ENCODE results near the gene LTBP2.

LTBP2 gene

GRCh38 chr14:74611650-74612349 lies at the start of gene LTBP2:
LTBP2 (minus strand) TSS chr14:74612237; CDS start chr14:74611944, 293 bp downstream.
- no peak for DNase-seq

- DNase-seq = no peak
Measured at GRCh38 chr14:74660863-74661262, 48.8 kb upstream of the LTBP2 start.

- DNase-seq = no peak
Measured at GRCh38 chr14:74660167-74660566, 48.1 kb upstream of the LTBP2 start.

- DNase-seq = no peak
Measured at GRCh38 chr14:74658535-74659131, 46.6 kb upstream of the LTBP2 start.

GRCh38 chr14:74656964-74657363 lies 44.9 kb upstream of the LTBP2 start:
- no peak for DNase-seq

GRCh38 chr14:74655599-74656395 lies 43.8 kb upstream of the LTBP2 start:
- DNase-seq = no peak

- no peak for DNase-seq
Measured at GRCh38 chr14:74654931-74655330, 42.9 kb upstream of the LTBP2 start.

GRCh38 chr14:74653386-74654138 lies 41.5 kb upstream of the LTBP2 start:
- no peak for DNase-seq

- no peak for DNase-seq
Measured at GRCh38 chr14:74652541-74652940, 40.5 kb upstream of the LTBP2 start.

- no peak for DNase-seq
Measured at GRCh38 chr14:74650927-74651686, 39.1 kb upstream of the LTBP2 start.

GRCh38 chr14:74649673-74650072 lies 37.6 kb upstream of the LTBP2 start:
- no peak for DNase-seq

- no peak for DNase-seq
Measured at GRCh38 chr14:74649167-74649566, 37.1 kb upstream of the LTBP2 start.

- no peak for DNase-seq
Measured at GRCh38 chr14:74648601-74649000, 36.6 kb upstream of the LTBP2 start.

- DNase-seq = no peak
Measured at GRCh38 chr14:74647678-74648461, 35.8 kb upstream of the LTBP2 start.

GRCh38 chr14:74647061-74647677 lies 35.1 kb upstream of the LTBP2 start:
- no peak for DNase-seq

GRCh38 chr14:74645756-74646470 lies 33.9 kb upstream of the LTBP2 start:
- no peak for DNase-seq

- no peak for DNase-seq
Measured at GRCh38 chr14:74645244-74645643, 33.2 kb upstream of the LTBP2 start.

GRCh38 chr14:74641601-74642391 lies 29.8 kb upstream of the LTBP2 start:
- DNase-seq = no peak

GRCh38 chr14:74638966-74639365 lies 26.9 kb upstream of the LTBP2 start:
- no peak for DNase-seq

GRCh38 chr14:74638066-74638465 lies 26.0 kb upstream of the LTBP2 start:
- DNase-seq = no peak

All from NCI-H1048 (cell line).